GM23338 (cell line): Measurements from ENCODE around the gene GTSE1. TPM values are rescaled to one million over a fixed set of nuclear protein-coding genes. Genes with fewer than 3 reads are reported as not detected.

Experiments used
- ATAC-seq: fragments of 200-7000 bp; cut with Tn5 transposase; 3 replicates; pipeline ENCODE4 v1.9.1; 2020
- DNase-seq: peaks from one replicate; pipeline ENCODE4 v3.0.0-alpha.2; 2015; ENCODE audit warnings: low spot score
- H2AFZ ChIP-seq: fragments of 200-600 bp; sonication (generic); 2 replicates; pipeline ENCODE4 v1.8.0; 2016; ENCODE audit warnings: antibody characterized with exemption, mild to moderate bottlenecking, moderate library complexity
- H3F3A ChIP-seq: fragments of 200-600 bp; sonication (generic); replicated peaks from 2 replicates; pipeline ENCODE4 v1.8.0; 2017; ENCODE audit warnings: antibody characterized with exemption, mixed run types, low read depth
- H3K27ac ChIP-seq: fragments of 200-600 bp; sonication (generic); 2 replicates; pipeline ENCODE4 v1.6.1; 2016; ENCODE audit warnings: low read depth
- H3K27me3 ChIP-seq: fragments of 200-600 bp; sonication (generic); 2 replicates; pipeline ENCODE4 v1.8.0; 2016; ENCODE audit warnings: mild to moderate bottlenecking, mixed run types, moderate library complexity; ENCODE audit not compliant: insufficient read depth
- H3K36me3 ChIP-seq: fragments of 200-600 bp; sonication (generic); 2 replicates; pipeline ENCODE4 v1.8.0; 2016; ENCODE audit warnings: mild to moderate bottlenecking; ENCODE audit not compliant: insufficient read depth
- H3K4me1 ChIP-seq: fragments of 200-600 bp; sonication (generic); 2 replicates; pipeline ENCODE4 v1.8.0; 2016; ENCODE audit warnings: mild to moderate bottlenecking, moderate library complexity; ENCODE audit not compliant: insufficient read depth
- H3K4me2 ChIP-seq: fragments of 200-600 bp; sonication (generic); 2 replicates; pipeline ENCODE4 v1.7.1; 2017; ENCODE audit warnings: mixed run types
- H3K4me3 ChIP-seq: fragments of 200-600 bp; sonication (generic); 2 replicates; pipeline ENCODE4 v1.6.1; 2016; ENCODE audit warnings: mixed run types
- H3K79me2 ChIP-seq: fragments of 200-600 bp; sonication (generic); replicated peaks from 2 replicates; pipeline ENCODE4 v1.8.0; 2017; ENCODE audit warnings: mild to moderate bottlenecking; ENCODE audit not compliant: insufficient read depth
- H3K9me2 ChIP-seq: fragments of 200-600 bp; sonication (generic); 2 replicates; pipeline ENCODE4 v1.8.0; 2017; ENCODE audit not compliant: insufficient read depth
- H4K20me1 ChIP-seq: fragments of 200-600 bp; sonication (generic); replicated peaks from 2 replicates; pipeline ENCODE4 v1.8.0; 2017; ENCODE audit warnings: mild to moderate bottlenecking; ENCODE audit not compliant: insufficient read depth
- H3K27ac Mint-ChIP-seq: 2 replicates; pipeline ENCODE4 v1.8.0; 2020; ENCODE audit warnings: inconsistent platforms, mild to moderate bottlenecking, moderate library complexity, mixed read lengths
- H3K27me3 Mint-ChIP-seq: 3 replicates; pipeline ENCODE4 v1.8.0; 2022; ENCODE audit warnings: low read depth, mild to moderate bottlenecking, moderate library complexity, mixed read lengths, inconsistent platforms; ENCODE audit not compliant: insufficient read depth, poor library complexity
- H3K36me3 Mint-ChIP-seq: 3 replicates; pipeline ENCODE4 v1.8.0; 2021; ENCODE audit warnings: low read depth, mild to moderate bottlenecking, inconsistent platforms, moderate library complexity, mixed read lengths
- H3K4me1 Mint-ChIP-seq: 3 replicates; pipeline ENCODE4 v1.8.0; 2020; ENCODE audit warnings: mild to moderate bottlenecking, inconsistent platforms, mixed read lengths
- H3K4me3 Mint-ChIP-seq: 3 replicates; pipeline ENCODE4 v1.8.0; 2021; ENCODE audit warnings: moderate library complexity, mild to moderate bottlenecking, inconsistent platforms, mixed read lengths
- H3K9me3 Mint-ChIP-seq: 3 replicates; pipeline ENCODE4 v1.8.0; 2020; ENCODE audit warnings: moderate library complexity, mild to moderate bottlenecking, inconsistent platforms, mixed read lengths
- EZH2 ChIP-seq: fragments of 200-600 bp; sonication (generic); IDR thresholded peaks from one replicate; pipeline ENCODE4 v1.8.0; 2017; ENCODE audit warnings: antibody characterized with exemption, mild to moderate bottlenecking, low read depth; ENCODE audit not compliant: unreplicated experiment
- NANOG ChIP-seq: IDR thresholded peaks from 2 replicates; pipeline ENCODE4 v1.6.1; 2016; ENCODE audit warnings: antibody characterized with exemption, borderline replicate concordance
- POLR2AphosphoS5 ChIP-seq: IDR thresholded peaks from 2 replicates; pipeline ENCODE4 v1.6.1; 2016; ENCODE audit warnings: antibody characterized with exemption, low read depth
- STAT1 ChIP-seq: IDR thresholded peaks from one replicate; pipeline ENCODE4 v1.6.1; 2016; ENCODE audit warnings: antibody characterized with exemption; ENCODE audit not compliant: unreplicated experiment
- ZNF114 ChIP-seq: fragments of 250-450 bp; sonication (Bioruptor Pico); IDR thresholded peaks from 2 replicates; pipeline ENCODE4 v1.5.0; 2020; ENCODE audit warnings: mild to moderate bottlenecking, moderate library complexity
- ZNF331 ChIP-seq: fragments of 250-450 bp; sonication (Bioruptor Pico); IDR thresholded peaks from 2 replicates; pipeline ENCODE4 v1.5.0; 2020; ENCODE audit warnings: low read depth, mild to moderate bottlenecking, moderate library complexity
- polyA plus RNA-seq: library from polyadenylated mRNA; unstranded; fragments of >200 nt; fragmentation: Nextera tagmentation; extraction: Ambion mirVana; gene quantifications from 2 replicates; pipeline ENCODE4 v1.2.1, GENCODE V29; 2016
- total RNA-seq: library from RNA; depleted of rRNA; stranded (reverse); fragments of >200 nt; shearing (Covaris generic); gene quantifications from 2 replicates; pipeline ENCODE4 v1.2.3, GENCODE V29; 2014
- TF ChIP-seq, protein P1 (sequence below): fragments of 250-450 bp; sonication (Bioruptor Pico); IDR thresholded peaks from 2 replicates; pipeline ENCODE4 v1.5.0; 2020; ENCODE audit warnings: mild to moderate bottlenecking, moderate library complexity
- TF ChIP-seq, protein P2 (sequence below), 2 experiments: fragments of 200-600 bp in 1 of 2; sonication (generic) in 1 of 2; conservative IDR thresholded peaks; 2 replicates each; pipeline versions ENCODE4 v1.5.1 to v1.6.1; 2016 to 2017; ENCODE audit warnings: antibody characterized with exemption in 2 of 2, low read depth in 2 of 2, mild to moderate bottlenecking in 2 of 2, moderate library complexity in 1 of 2
- TF ChIP-seq, protein P3 (sequence below): IDR thresholded peaks from one replicate; pipeline ENCODE4 v1.6.1; 2018; ENCODE audit warnings: antibody characterized with exemption; ENCODE audit not compliant: unreplicated experiment

Gene GTSE1
- total and polyA plus RNA-seq, 2 experiments from 2014 or later, result 26.3 to 28.6 TPM

DNA sequence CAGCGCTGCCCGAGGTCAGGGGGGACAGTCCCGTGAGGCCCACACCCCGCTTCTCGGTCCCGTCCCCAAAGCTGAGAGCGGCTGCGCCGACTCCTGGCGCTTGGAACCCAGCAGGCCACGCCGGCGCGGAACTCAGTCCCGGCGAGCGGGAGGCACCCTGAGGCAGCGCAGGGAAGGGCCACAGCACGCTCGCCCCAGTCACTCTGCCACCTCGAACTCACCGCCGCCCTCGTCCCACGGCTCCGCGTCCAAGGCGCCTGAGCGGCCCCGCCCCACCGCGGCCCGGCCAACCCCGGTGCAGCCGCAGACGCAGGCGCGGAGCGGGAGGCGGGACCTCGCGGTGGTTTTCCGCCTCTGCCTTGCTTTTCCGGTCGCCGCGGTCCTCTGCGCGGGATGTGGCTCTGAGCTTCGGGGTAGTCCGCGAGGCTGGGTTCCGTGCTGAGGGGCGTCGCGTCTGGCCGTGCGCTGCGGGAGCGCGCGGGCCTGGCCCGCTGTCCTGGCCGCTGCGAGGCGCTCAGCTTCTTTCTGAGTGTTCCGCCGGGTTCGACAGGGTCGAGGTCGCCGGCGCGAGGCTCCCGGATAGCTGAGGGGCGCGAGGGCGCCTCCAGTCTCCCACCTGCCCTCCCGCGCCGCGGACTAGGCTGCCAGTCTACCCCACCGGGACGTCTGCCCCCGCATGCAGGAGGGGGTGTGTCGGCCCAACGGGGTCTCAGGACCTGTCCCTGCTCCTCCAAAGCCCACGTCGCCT lies 46.5 kb upstream of the GTSE1 start, which contains the start of gene CDPF1:
Gene CDPF1, minus strand, starts transcription at position 259 of the 748 bp plus-strand sequence. CDS start 2,009 bp downstream, outside the sequence.
- Mint-ChIP-seq H3K9me3 (no peaks in the 10 kb centered on the region), H3K36me3 (no peaks in the 10 kb centered on the region), H3K27me3 (peaks cover 19% of the 10 kb centered on the region), H3K27ac (no peak within 1 kb of the TSS), H3K4me3 (peak within 1 kb of the TSS; percentile 78), H3K4me1 (peaks cover 14% of the 10 kb centered on the region)
- H4K20me1 ChIP-seq, result no peaks in the 10 kb centered on the region
- ATAC-seq (peak; percentile 90), DNase-seq (peak; percentile 85)
- H3K4me3 ChIP-seq, result peak within 1 kb of the TSS; percentile 69
- H2AFZ ChIP-seq, result peak within 1 kb of the TSS; percentile 81
- H3K27me3 ChIP-seq, result peaks cover 10% of the 10 kb centered on the region
- no peaks in the 10 kb centered on the region for H3K79me2 ChIP-seq
- TF ChIP-seq STAT1 (no peak), POLR2AphosphoS5 (peak; percentile 89)
- no peaks in the 10 kb centered on the region for H3K36me3 ChIP-seq
- no peaks in the 10 kb centered on the region for H3K9me2 ChIP-seq
- H3K4me2 ChIP-seq, result peak within 1 kb of the TSS; percentile 89
- no peaks in the 10 kb centered on the region for H3F3A ChIP-seq
- H3K4me1 ChIP-seq, result peaks cover 6% of the 10 kb centered on the region
- H3K27ac ChIP-seq, result no peak within 1 kb of the TSS

DNA sequence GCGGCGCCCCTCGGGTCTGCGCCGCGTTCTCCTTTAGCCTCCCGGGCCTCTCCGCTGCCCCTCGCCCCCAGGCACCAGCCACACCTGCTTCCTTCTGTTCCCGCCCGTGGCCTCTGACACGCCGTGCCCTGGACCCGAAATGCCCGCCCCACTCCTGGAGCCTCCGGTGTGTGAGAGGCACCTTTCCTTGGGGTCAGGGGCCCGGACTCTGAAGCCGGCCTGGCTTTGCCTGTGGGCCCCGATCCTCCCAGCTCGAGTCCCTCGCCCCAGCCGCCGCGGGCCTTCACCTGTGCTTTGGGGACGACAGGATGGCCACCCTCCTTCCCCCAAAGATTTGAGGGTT lies 45.9 kb upstream of the GTSE1 start:
- peak; percentile 31 for ATAC-seq
- no peak overlapping the region for H3K27ac Mint-ChIP-seq
- TF ChIP-seq, protein P1, sequence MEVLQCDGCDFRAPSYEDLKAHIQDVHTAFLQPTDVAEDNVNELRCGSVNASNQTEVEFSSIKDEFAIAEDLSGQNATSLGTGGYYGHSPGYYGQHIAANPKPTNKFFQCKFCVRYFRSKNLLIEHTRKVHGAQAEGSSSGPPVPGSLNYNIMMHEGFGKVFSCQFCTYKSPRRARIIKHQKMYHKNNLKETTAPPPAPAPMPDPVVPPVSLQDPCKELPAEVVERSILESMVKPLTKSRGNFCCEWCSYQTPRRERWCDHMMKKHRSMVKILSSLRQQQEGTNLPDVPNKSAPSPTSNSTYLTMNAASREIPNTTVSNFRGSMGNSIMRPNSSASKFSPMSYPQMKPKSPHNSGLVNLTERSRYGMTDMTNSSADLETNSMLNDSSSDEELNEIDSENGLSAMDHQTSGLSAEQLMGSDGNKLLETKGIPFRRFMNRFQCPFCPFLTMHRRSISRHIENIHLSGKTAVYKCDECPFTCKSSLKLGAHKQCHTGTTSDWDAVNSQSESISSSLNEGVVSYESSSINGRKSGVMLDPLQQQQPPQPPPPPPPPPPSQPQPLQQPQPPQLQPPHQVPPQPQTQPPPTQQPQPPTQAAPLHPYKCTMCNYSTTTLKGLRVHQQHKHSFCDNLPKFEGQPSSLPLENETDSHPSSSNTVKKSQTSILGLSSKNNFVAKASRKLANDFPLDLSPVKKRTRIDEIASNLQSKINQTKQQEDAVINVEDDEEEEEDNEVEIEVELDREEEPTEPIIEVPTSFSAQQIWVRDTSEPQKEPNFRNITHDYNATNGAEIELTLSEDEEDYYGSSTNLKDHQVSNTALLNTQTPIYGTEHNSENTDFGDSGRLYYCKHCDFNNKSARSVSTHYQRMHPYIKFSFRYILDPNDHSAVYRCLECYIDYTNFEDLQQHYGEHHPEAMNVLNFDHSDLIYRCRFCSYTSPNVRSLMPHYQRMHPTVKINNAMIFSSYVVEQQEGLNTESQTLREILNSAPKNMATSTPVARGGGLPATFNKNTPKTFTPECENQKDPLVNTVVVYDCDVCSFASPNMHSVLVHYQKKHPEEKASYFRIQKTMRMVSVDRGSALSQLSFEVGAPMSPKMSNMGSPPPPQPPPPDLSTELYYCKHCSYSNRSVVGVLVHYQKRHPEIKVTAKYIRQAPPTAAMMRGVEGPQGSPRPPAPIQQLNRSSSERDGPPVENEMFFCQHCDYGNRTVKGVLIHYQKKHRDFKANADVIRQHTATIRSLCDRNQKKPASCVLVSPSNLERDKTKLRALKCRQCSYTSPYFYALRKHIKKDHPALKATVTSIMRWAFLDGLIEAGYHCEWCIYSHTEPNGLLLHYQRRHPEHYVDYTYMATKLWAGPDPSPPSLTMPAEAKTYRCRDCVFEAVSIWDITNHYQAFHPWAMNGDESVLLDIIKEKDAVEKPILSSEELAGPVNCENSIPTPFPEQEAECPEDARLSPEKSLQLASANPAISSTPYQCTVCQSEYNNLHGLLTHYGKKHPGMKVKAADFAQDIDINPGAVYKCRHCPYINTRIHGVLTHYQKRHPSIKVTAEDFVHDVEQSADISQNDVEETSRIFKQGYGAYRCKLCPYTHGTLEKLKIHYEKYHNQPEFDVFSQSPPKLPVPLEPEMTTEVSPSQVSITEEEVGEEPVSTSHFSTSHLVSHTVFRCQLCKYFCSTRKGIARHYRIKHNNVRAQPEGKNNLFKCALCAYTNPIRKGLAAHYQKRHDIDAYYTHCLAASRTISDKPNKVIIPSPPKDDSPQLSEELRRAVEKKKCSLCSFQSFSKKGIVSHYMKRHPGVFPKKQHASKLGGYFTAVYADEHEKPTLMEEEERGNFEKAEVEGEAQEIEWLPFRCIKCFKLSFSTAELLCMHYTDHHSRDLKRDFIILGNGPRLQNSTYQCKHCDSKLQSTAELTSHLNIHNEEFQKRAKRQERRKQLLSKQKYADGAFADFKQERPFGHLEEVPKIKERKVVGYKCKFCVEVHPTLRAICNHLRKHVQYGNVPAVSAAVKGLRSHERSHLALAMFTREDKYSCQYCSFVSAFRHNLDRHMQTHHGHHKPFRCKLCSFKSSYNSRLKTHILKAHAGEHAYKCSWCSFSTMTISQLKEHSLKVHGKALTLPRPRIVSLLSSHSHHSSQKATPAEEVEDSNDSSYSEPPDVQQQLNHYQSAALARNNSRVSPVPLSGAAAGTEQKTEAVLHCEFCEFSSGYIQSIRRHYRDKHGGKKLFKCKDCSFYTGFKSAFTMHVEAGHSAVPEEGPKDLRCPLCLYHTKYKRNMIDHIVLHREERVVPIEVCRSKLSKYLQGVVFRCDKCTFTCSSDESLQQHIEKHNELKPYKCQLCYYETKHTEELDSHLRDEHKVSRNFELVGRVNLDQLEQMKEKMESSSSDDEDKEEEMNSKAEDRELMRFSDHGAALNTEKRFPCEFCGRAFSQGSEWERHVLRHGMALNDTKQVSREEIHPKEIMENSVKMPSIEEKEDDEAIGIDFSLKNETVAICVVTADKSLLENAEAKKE (CRISPR knock-in tag), result no peak
- TF ChIP-seq ZNF114 (CRISPR knock-in tag) (no peak), EZH2 (no peak), STAT1 (no peak), ZNF331 (CRISPR knock-in tag) (no peak), NANOG (no peak), POLR2AphosphoS5 (no peak)
- TF ChIP-seq, protein P2, sequence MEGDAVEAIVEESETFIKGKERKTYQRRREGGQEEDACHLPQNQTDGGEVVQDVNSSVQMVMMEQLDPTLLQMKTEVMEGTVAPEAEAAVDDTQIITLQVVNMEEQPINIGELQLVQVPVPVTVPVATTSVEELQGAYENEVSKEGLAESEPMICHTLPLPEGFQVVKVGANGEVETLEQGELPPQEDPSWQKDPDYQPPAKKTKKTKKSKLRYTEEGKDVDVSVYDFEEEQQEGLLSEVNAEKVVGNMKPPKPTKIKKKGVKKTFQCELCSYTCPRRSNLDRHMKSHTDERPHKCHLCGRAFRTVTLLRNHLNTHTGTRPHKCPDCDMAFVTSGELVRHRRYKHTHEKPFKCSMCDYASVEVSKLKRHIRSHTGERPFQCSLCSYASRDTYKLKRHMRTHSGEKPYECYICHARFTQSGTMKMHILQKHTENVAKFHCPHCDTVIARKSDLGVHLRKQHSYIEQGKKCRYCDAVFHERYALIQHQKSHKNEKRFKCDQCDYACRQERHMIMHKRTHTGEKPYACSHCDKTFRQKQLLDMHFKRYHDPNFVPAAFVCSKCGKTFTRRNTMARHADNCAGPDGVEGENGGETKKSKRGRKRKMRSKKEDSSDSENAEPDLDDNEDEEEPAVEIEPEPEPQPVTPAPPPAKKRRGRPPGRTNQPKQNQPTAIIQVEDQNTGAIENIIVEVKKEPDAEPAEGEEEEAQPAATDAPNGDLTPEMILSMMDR (conservative IDR thresholded peaks at IDR 0.05; ENCODE audit: low read depth in 2 of 2), result no peak
- TF ChIP-seq, protein P3, sequence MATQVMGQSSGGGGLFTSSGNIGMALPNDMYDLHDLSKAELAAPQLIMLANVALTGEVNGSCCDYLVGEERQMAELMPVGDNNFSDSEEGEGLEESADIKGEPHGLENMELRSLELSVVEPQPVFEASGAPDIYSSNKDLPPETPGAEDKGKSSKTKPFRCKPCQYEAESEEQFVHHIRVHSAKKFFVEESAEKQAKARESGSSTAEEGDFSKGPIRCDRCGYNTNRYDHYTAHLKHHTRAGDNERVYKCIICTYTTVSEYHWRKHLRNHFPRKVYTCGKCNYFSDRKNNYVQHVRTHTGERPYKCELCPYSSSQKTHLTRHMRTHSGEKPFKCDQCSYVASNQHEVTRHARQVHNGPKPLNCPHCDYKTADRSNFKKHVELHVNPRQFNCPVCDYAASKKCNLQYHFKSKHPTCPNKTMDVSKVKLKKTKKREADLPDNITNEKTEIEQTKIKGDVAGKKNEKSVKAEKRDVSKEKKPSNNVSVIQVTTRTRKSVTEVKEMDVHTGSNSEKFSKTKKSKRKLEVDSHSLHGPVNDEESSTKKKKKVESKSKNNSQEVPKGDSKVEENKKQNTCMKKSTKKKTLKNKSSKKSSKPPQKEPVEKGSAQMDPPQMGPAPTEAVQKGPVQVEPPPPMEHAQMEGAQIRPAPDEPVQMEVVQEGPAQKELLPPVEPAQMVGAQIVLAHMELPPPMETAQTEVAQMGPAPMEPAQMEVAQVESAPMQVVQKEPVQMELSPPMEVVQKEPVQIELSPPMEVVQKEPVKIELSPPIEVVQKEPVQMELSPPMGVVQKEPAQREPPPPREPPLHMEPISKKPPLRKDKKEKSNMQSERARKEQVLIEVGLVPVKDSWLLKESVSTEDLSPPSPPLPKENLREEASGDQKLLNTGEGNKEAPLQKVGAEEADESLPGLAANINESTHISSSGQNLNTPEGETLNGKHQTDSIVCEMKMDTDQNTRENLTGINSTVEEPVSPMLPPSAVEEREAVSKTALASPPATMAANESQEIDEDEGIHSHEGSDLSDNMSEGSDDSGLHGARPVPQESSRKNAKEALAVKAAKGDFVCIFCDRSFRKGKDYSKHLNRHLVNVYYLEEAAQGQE, result no peak

More for the DNA sequence above, 45.9 kb upstream of the GTSE1 start:
- H3K4me3 ChIP-seq, result peak overlapping the region; percentile 69
- Mint-ChIP-seq H3K27me3 (peaks cover 19% of the 10 kb centered on the region), H3K9me3 (no peaks in the 10 kb centered on the region), H3K4me1 (peaks cover 14% of the 10 kb centered on the region), H3K36me3 (no peaks in the 10 kb centered on the region; the same call in 2 of the 3 replicates), H3K4me3 (peak overlapping the region; percentile 78)
- H3K4me1 ChIP-seq, result peaks cover 6% of the 10 kb centered on the region
- H4K20me1 ChIP-seq, result no peaks in the 10 kb centered on the region
- no peaks in the 10 kb centered on the region for H3F3A ChIP-seq
- no peaks in the 10 kb centered on the region for H3K36me3 ChIP-seq
- peaks cover 10% of the 10 kb centered on the region for H3K27me3 ChIP-seq
- peak overlapping the region; percentile 89 for H3K4me2 ChIP-seq
- no peaks in the 10 kb centered on the region for H3K79me2 ChIP-seq
- DNase-seq, result peak; percentile 58
- H3K9me2 ChIP-seq, result no peaks in the 10 kb centered on the region
- H3K27ac ChIP-seq, result no peak overlapping the region
- H2AFZ ChIP-seq, result peak overlapping the region; percentile 81
